Ovary (tissue), 3 donors: ENCODE data around the gene TBCK.

Source experiments
- CTCF ChIP-seq, 3 donors: fragments of 450-650 bp in 2 of 3; fragments of 200-600 bp in 1 of 3; IDR thresholded peaks; one replicate each; pipeline versions ENCODE4 v1.5.1 to v1.8.0; 2016 to 2022; ENCODE audit warnings: antibody characterized with exemption in 3 of 3, mild to moderate bottlenecking in 1 of 3
- POLR2A ChIP-seq: fragments of 450-650 bp; IDR thresholded peaks from one replicate; pipeline ENCODE4 v1.6.1; 2017; ENCODE audit warnings: antibody characterized with exemption, mild to moderate bottlenecking, moderate library complexity
- donor health status: DM: no; HTN: no; CAD: no.

- no peak for TF ChIP-seq POLR2A
- TF ChIP-seq CTCF (IDR thresholded peaks at IDR 0.05), result no peak
Measured at GRCh38 chr4:106165351-106166010, 150.5 kb downstream of the TBCK start.
